ENCODE measurements around the gene TMEM139. TPM values are rescaled to one million over a fixed set of nuclear protein-coding genes. Genes with fewer than 3 reads are reported as not detected.

TMEM139 gene
- total RNA-seq, result 0.09 TPM in 1 of 2 replicates, not detected in the other

DNA sequence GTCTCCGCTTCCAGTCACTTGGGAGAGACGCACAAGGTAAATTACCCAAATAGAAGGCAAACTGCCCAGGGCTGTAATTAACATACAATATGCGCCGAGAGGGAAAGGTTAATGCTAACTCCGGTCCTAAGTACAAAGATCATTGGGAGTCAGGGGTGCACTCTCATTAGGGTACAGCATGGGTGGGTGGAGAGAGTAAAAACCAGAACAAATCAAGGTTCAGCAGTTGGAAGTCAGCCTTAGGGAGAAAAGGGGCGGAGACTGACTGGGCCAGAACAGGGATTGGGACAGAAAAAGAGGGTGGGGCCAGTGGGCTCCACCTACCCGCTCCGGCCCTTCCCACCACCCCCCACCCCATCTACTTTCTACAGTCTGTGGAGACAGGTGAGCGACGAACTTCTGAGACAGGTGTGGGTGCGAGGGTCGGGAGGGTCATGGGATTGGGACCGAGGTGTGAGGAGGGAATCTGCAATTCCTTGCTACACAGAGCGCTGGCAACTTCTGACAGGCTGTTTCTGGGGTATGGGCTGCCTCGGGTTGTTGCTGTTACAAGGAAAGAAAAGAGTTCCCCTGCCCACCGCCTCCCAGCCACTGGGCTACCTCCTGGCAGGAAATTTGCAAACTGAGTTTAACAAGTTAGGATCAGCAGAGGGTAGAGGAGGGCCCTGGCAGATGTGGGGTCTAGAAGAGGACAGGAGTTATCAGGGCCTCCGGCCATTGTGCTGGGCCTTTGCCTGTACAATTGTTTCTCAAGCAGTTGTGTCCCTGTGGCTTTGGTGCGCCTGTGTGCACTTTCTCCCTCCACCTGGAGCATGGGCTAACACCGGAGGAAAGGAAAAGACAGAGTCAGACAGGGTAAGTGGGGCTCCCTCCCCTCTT lies at the start of gene TMEM139:
TSS of gene TMEM139 (plus strand) at position 368 of the 879 bp plus-strand sequence. CDS start 1,000 bp downstream, outside the sequence.

DNA sequence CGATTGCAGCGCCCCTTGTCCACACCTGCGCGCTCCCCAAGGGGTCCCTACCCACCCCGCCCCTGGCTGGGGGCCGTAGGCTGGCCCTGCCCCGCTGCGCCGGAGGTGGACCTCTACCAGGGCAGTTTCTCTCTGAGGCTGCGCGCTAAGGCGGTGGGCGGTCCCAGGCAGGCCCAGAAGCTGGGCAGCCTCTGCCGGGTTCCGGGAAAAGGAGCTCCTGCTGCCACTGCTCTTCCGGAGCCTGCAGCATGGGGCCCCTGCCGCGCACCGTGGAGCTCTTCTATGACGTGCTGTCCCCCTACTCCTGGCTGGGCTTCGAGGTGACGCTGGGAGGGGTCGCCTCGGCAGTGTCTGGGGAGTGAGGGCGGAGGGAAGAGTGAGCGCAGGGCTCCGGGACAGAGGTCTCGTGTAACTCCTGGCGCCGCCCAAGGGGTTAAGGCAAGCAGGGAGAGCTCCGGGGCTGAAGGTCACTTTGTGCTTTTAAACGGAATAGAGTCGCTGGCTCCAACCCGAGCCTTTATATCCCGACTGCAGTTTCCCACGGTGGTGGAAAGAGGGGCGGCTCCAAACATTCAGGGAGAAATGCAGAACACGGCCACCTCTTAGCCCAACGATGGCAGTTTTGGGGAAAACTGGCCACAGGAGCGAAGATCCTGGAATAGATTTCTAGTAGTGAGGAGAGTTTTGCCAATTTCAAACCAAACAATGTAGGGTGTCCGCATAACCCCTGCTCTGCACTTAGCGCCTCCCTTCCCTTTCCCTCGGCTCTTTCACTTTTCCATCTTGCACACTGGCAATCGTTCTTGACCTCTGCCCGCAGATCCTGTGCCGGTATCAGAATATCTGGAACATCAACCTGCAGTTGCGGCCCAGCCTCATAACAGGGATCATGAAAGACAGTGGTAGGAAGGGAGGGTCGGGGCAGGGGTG lies 21.2 kb upstream of the TMEM139 start, which contains the start of gene GSTK1:
TSS of gene GSTK1 (plus strand) at position 176 of the 930 bp plus-strand sequence. CDS start at position 249, 73 bp downstream.

DNA sequence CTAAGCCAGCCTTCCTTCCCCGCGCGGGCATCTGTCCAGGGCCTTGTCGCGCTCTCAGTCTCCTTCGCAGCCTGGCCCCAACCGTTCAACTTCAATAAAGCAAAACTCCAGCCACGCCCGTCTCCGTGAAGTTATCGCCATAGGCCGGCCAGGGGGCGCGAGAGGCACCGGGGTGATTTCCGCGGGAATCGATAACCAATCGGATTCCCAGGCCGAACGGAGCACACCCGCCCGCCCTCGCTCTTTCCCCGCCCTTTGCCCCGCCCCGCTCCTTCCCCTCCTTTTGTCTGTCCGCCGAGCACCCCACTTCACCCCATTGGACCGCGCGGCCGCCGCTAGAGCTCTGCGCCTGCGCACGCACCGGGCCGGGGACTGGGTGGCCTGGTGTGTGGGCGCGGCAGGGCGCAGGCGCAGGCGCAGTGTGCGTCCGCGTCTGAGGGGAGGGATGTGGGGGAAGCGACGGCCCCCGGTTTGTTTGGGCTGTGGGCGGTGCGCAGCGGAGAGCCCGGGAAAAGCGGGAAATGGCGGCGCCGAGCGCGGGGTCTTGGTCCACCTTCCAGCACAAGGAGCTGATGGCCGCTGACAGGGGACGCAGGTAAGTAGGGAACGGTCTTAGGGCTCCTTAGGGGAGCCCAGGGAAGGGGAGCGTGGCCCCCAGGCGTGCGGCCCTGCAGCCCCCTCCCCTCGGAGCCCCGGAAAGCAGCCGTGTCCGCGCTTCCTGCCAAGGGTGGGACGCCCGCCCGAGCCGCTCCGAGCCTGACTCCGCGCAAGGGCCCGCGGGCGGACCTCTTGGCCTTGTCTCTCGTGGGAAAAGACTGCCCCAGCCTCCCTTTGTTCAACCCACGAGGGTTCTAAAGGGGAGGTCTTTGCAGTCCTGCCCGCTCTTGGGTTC lies 3.4 kb downstream of the TMEM139 start, which contains the start of gene CASP2:
TSS of gene CASP2 (plus strand) at position 417 of the 892 bp plus-strand sequence. CDS start at position 522, 105 bp downstream.

DNA sequence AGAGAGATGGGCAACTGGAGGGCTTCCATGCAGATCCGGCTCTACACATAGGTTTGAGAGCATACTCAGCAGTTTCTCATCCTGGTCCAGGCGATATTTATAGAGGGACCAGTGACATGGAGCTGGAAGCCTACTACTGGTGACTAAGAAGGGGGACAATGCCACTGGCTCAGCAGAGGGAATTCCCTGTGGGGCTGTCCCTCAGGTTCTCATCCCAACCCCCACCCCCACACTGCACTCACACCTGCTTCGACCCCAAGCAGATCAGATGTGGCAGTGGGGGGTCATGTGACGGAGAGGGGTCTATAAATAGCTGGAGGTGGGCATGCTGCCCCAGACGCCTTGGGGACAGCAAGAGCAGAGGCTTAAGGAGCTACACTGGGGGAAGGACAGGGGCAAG lies 31.0 kb downstream of the TMEM139 start, which contains the start of gene CLCN1:
TSS of gene CLCN1 (plus strand) at position 336 of the 400 bp plus-strand sequence. CDS start 102 bp downstream, outside the sequence.

Other genes with a start within 250 kb of the TMEM139 start
- gene OR6V1, start 232.6 kb upstream of the TMEM139 start, total RNA-seq, result not detected in 2 replicates
- gene PIP, start 152.9 kb upstream of the TMEM139 start, total RNA-seq, result not detected in 2 replicates
- not detected in 2 replicates for gene TAS2R39, start 101.5 kb upstream of the TMEM139 start, total RNA-seq
- gene TAS2R40, start 62.9 kb upstream of the TMEM139 start, total RNA-seq, result not detected in 2 replicates
- gene GSTK1, start 21.5 kb upstream of the TMEM139 start, total RNA-seq, result 73.4 and 76.3 TPM in 2 replicates
- gene CASP2, start 3.4 kb downstream of the TMEM139 start, total RNA-seq, result 7.3 and 9.3 TPM in 2 replicates
- 0.09 TPM in 1 of 2 replicates, not detected in the other for gene CLCN1, start 31.2 kb downstream of the TMEM139 start, total RNA-seq
- gene FAM131B, start 77.8 kb downstream of the TMEM139 start, total RNA-seq, result 4.6 and 8.2 TPM in 2 replicates
- gene ZYX, start 96.4 kb downstream of the TMEM139 start, total RNA-seq, result 13.6 and 13.7 TPM in 2 replicates
- 0.09 and 0.16 TPM in 2 replicates for gene EPHA1, start 123.9 kb downstream of the TMEM139 start, total RNA-seq
- gene TAS2R60, start 158.5 kb downstream of the TMEM139 start, total RNA-seq, result 0.17 TPM in 1 of 2 replicates, not detected in the other
- gene TAS2R41, start 192.9 kb downstream of the TMEM139 start, total RNA-seq, result not detected in 2 replicates

Data from bronchial smooth muscle cell (primary cell).